ENCODE data around the gene FUT7.
"Not testable (repeated sequence)": the region's sequence is repeated elsewhere in the genome, so short reads cannot be mapped to it uniquely, and the experiment has no call there.

Gene FUT7

GRCh38 chr9:137004285-137004684, 27.6 kb downstream of the FUT7 start:
- H3K4me3 ChIP-seq (ENCODE audit: low read depth, low read length); H3K9me3 ChIP-seq (ENCODE audit: control insufficient read depth, insufficient read depth, low read depth, low read length); H3K36me3 ChIP-seq (ENCODE audit: control insufficient read depth in 2 of 2, insufficient read depth in 1 of 2, low read length in 2 of 2); H3K4me1 ChIP-seq (ENCODE audit: control insufficient read depth, insufficient read depth, low read length); H3K27ac ChIP-seq (ENCODE audit: extremely low read depth, low read depth, low read length): not testable (repeated sequence)
- CTCF ChIA-PET, result interaction anchor here (0.7 to 5.2 kb wide), 4 partner anchors 12 to 56 kb away, joined by 4 to 38 read pairs (median 14); partner anchors contain the start of genes ABCA2 and PAXX
- TF ChIP-seq ZNF654 (tag by site-specific recombination; IDR thresholded peaks at IDR 0.05; ENCODE audit: low read depth) (peak; percentile 31), IKZF3 (tag by site-specific recombination; IDR thresholded peaks at IDR 0.05) (peak; percentile 56; the same call in 1 of the 2 replicates), ZSCAN30 (tag by site-specific recombination; IDR thresholded peaks at IDR 0.05) (0 out of 2 replicates have a peak, but pooled peaks have one; percentile 16), ZNF2 (tag by site-specific recombination; IDR thresholded peaks at IDR 0.05) (peak; percentile 41; the same call in 1 of the 2 replicates), KLF8 (tag by site-specific recombination; IDR thresholded peaks at IDR 0.05) (peak; percentile 37; the same call in 1 of the 2 replicates), WT1 (tag by site-specific recombination; IDR thresholded peaks at IDR 0.05) (peak; percentile 42; the same call in 1 of the 2 replicates), ATF2 (tag by site-specific recombination; IDR thresholded peaks at IDR 0.05; ENCODE audit: low read depth) (0 out of 2 replicates have a peak, but pooled peaks have one; percentile 4), ZBTB11 (tag by site-specific recombination; conservative IDR thresholded peaks at IDR 0.05; ENCODE audit: low read depth) (0 out of 2 replicates have a peak, but pooled peaks have one; percentile 18), SETDB1 (IDR thresholded peaks at IDR 0.05; ENCODE audit: insufficient read length, low read length) (peak; percentile 54), KLF1 (tag by site-specific recombination; IDR thresholded peaks at IDR 0.05) (peak; percentile 89), SP7 (tag by site-specific recombination; IDR thresholded peaks at IDR 0.05) (0 out of 2 replicates have a peak, but pooled peaks have one; percentile 15), ZNF629 (tag by site-specific recombination; IDR thresholded peaks at IDR 0.05) (0 out of 2 replicates have a peak, but pooled peaks have one; percentile 39), ZBTB8A (tag by site-specific recombination; IDR thresholded peaks at IDR 0.05) (peak; percentile 85), ZNF600 (tag by site-specific recombination; IDR thresholded peaks at IDR 0.05) (0 out of 2 replicates have a peak, but pooled peaks have one; percentile 46)
- POLR2A ChIA-PET, result interaction anchor here (4.7 kb wide), 1 partner anchor 12 kb away, joined by 25 read pairs; the partner anchor contains the start of gene PAXX

GRCh38 chr9:137002646-137003041, 29.2 kb downstream of the FUT7 start:
- Histone ChIP-seq H3K36me3 (ENCODE audit: control insufficient read depth in 2 of 2, insufficient read depth in 1 of 2, low read length in 2 of 2) (no peaks in the 10 kb centered on the region), H3K4me3 (ENCODE audit: low read depth, low read length) (no peak overlapping the region), H3K9me3 (ENCODE audit: control insufficient read depth, insufficient read depth, low read depth, low read length) (no peaks in the 10 kb centered on the region), H3K27ac (ENCODE audit: extremely low read depth, low read depth, low read length) (no peak overlapping the region), H3K4me1 (ENCODE audit: control insufficient read depth, insufficient read depth, low read length) (peaks cover 3% of the 10 kb centered on the region; the same call in 1 of the 2 replicates)
- no peak for TF ChIP-seq ZNF521 (tag by site-specific recombination; IDR thresholded peaks at IDR 0.05)
- TF ChIP-seq ZSCAN23 (tag by site-specific recombination; IDR thresholded peaks at IDR 0.05), result no peak
- no peak for TF ChIP-seq SALL2 (tag by site-specific recombination; IDR thresholded peaks at IDR 0.05; ENCODE audit: borderline replicate concordance)
- peak; percentile 11; the same call in 1 of the 2 replicates for TF ChIP-seq ZNF600 (tag by site-specific recombination; IDR thresholded peaks at IDR 0.05)
- TF ChIP-seq ZSCAN30 (tag by site-specific recombination; IDR thresholded peaks at IDR 0.05), result no peak
- no peak for TF ChIP-seq HOXD13 (CRISPR knock-in tag; IDR thresholded peaks at IDR 0.05; ENCODE audit: borderline replicate concordance)
- TF ChIP-seq ZNF510 (tag by site-specific recombination; IDR thresholded peaks at IDR 0.05; ENCODE audit: insufficient replicate concordance), result no peak
- CTCF ChIA-PET, result interaction anchor here (0.6 to 5.2 kb wide), 6 partner anchors 26 to 232 kb away, joined by 3 to 38 read pairs (median 3); partner anchors contain the start of genes ABCA2 and AJM1
- POLR2A ChIA-PET, result interaction anchor here (0.7 to 4.7 kb wide), 2 partner anchors 10 to 62 kb away, joined by 4 to 25 read pairs; partner anchors contain the start of gene PAXX

Data from HEK293 (cell line).